GM11168 (cell line): Measurements from ENCODE around the gene CMTM7.
"Not testable (repeated sequence)": the region's sequence is repeated elsewhere in the genome, so short reads cannot be mapped to it uniquely, and the experiment has no call there.

Source experiments
- in situ Hi-C: fragments of 300-500 bp; cut with MboI; formaldehyde crosslinking; loops from one replicate; pipeline ENCODE4 v1.12.0; 2022; ENCODE audit warnings: low sequenced_read_pairs; ENCODE audit not compliant: unreplicated experiment

The CMTM7 gene

DNA sequence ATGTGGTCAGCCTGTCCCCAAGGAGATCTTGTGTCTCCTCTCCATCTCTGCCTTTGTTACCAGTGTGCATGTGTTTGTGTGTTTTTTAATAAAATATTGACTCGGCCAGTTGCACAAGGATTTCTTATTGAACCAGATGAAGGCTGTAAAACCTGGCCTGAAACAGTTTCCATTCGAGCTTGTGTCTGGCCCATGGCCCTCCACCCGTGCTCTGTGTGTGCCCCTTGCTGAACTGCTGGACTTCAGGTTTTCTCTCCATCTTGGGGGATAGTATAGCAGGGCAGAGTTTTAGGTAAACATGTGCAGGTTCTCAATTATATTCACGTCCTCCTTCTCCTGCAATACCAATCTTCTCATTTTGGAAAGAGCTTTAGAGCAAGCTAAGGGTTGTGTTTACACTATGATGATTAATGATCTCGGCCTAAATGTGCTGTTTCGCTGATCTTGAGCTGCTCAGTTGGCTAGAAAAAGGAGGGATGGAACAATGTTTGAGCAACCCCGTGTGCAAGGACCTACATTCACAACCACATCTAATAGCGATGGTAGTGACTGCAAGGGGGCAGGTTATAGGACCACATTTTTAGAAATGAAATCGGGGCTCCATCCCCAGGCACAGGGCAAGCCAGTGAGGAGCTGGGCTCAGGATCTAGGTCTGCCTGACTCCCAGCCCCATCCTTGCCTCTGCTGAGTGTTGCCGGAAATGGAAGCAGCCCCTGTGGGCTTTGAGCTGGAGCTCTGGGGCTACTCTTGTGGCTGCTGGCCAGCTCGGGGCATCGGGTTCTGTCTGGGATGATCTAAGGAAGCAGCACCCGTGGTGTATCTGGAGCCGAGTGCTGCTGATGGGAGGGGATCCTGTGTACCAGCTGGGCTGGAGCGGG, 63.3 kb downstream of the CMTM7 start:
- in situ Hi-C loops, result loop anchor here (5.0 kb wide), 1 partner anchor 73 kb away; no protein-coding TSS in a partner anchor

- in situ Hi-C loops, result loop anchor here (5.0 kb wide), 1 partner anchor 74 kb away; no protein-coding TSS in a partner anchor
Measured at GRCh38 chr3:32455609-32456428, 64.2 kb downstream of the CMTM7 start.

GRCh38 chr3:32456429-32457130, 64.9 kb downstream of the CMTM7 start:
- in situ Hi-C loops, result loop anchor here (5.0 kb wide), 1 partner anchor 74 kb away; no protein-coding TSS in a partner anchor

DNA sequence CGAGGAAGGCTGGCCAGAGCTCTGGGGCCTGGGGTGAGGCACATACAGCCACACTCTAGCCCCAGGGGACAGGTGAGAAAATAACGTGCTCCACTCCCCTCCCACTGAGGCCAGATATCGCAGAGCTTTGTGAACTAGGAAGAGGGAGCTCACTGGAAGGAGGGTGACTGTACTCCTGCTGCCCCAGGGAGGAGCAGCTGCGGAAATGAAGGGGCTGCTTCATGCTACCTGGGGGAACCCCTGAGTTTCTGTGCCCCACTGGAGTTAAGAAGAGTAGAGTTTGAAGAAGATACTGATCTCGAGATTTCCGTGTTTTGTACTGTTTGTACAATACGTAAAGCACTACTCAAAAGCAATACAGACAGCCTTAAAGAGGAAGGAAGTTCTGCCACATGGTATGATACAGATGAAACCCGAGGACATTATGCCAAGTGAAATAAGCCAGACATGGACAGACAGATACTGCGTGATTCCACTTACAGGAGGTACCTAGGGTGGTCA, 66.4 kb downstream of the CMTM7 start:
- in situ Hi-C loops, result loop anchor here (5.0 kb wide), 1 partner anchor 76 kb away; no protein-coding TSS in a partner anchor

- in situ Hi-C loops, result loop anchor here (5.0 kb wide), 1 partner anchor 77 kb away; no protein-coding TSS in a partner anchor
Measured at GRCh38 chr3:32459450-32459849, 67.8 kb downstream of the CMTM7 start.

- in situ Hi-C loops, result no loop called here
Measured at GRCh38 chr3:32460031-32460749, 68.5 kb downstream of the CMTM7 start.

GRCh38 chr3:32460817-32461496, 69.3 kb downstream of the CMTM7 start:
- in situ Hi-C loops, result not testable (repeated sequence)

DNA sequence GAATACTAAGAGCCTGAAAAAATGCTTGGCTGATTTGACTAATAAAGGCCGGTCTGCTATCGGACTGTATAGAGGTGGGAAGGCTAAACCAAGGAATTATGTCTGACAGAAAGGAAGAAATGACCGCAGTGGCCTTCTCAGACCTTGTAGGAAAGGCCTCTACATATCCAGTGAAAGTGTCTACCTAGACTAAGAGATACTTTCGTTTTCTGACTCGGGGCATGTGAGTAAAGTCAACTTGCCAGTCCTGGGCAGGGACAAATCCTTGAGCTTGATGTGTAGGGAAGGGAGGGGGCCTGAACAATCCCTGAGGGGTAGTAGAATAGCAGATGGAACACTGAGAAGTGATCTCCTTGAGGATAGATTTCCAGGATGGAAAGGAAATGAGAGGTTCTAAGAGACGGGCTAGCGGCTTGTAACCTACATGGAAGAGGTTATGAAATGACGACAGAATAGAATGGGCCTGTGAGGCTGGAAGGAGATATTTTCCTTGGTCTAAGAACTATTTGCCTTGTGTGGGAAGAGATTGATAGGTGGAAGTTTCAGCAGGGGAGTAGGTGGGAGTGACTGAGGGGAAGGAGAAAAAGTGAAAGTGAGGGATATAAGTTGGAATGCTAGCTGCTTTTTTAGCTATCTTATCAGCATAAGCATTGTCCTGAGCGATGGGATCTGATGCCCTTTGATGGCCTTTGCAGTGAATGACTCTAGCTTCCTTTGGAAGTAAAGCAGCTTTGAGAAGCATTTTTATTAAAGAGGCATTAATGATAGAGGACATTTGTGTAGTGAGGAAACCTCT, 70.7 kb downstream of the CMTM7 start:
- in situ Hi-C loops, result not testable (repeated sequence)

DNA sequence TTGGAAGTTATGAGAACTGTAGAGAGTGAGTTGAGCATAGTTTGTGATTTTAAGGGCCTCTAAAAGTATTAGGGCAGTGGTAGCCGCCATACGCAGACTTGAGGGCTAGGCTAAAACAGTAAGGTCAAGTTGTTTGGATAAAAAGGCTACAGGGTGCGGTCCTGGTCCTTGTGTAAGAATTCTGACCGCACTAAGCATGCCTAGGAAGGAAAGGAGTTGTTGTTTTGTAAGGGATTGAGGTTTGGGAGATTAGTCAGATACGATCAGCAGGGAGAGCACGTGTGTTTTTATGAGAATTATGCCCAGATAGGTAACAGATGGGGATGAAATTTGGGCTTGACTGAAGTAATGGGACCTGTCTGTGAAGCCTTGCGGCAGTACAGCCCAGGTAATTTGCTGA, 71.8 kb downstream of the CMTM7 start:
- in situ Hi-C loops, result not testable (repeated sequence)

GRCh38 chr3:32464726-32465125, 73.1 kb downstream of the CMTM7 start:
- in situ Hi-C loops, result not testable (repeated sequence)

- in situ Hi-C loops, result not testable (repeated sequence)
Measured at GRCh38 chr3:32466808-32467207, 75.2 kb downstream of the CMTM7 start.

DNA sequence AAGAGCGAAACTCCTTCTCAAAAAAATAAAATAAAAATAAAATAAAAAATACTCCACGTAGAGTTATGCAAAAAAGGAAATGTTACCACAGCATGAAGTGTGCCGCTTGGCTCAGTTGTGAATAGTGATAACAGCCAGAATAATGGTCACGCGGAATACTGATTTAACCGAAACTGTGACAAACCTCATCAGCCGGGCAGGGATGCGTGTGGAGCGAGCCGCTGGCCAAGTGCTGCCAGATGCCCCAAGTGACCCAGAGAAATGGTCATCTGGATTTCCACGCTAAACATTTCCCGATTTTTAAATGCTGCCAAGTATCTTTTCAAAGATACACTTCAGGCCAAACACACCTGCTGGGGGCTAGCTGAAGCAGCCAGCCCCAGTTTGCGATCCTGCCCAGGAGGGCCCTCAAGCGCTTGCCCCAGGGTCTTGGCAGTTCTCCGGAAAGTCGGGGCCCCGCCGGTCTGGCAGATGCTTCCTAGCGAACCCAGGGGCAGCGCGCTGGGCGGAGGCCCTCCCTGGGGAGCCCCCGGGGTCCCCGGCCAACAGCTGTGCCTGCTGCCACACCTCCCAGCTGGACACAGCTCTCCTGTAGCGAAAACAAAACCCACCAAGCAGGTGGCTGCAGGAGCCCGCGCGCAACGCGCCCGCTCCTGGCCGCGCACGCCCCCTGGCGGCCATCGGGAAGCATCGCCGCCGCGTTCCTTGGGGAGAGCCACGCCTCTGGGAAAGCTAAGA, 75.8 kb downstream of the CMTM7 start:
- in situ Hi-C loops, result no loop called here

GRCh38 chr3:32469151-32469874, 77.7 kb downstream of the CMTM7 start:
- in situ Hi-C loops, result no loop called here

DNA sequence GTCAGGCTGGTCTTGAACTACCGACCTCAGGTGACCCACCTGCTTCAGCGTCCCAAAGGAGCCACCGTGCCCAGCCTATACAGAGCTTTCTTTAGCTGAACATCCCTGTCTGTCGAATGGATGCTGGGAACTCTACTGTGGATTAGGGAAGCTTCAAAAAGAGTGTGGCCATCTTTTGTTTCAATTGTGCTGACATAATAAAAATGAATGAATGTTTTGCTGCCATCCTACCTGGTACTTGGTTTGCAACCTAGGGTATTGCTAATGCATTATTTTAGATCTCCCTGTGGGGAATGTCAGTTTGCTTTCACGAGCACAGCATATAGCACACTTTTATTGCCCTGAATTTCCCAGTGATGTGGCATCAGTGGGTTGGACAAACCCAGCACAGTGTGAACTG, 78.7 kb downstream of the CMTM7 start:
- in situ Hi-C loops, result no loop called here

- in situ Hi-C loops, result no loop called here
Measured at GRCh38 chr3:32471246-32471645, 79.6 kb downstream of the CMTM7 start.

- in situ Hi-C loops, result not testable (repeated sequence)
Measured at GRCh38 chr3:32472151-32472550, 80.5 kb downstream of the CMTM7 start.

DNA sequence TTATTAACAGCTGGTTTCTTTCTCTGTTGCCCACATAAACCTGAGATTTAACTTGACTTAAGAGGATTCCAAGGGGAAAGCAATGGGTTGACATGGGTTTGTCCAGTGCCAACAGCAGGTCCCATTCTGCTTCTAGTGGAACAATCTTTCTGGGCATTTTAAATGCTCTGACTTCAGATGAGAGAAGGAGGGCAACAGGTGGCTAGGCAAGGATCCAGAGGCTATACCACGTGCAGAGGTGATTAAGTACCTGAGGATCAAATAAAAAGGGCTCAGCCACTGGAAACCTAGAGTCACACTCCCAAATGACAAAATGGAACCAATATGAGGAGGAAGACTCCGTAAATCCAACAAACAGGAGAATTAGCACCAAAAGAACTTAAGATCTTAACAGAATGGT, 82.5 kb downstream of the CMTM7 start:
- in situ Hi-C loops, result no loop called here
